HepG2 (cell line): ENCODE measurements around the gene PARN. TPM values are rescaled to one million over a fixed set of nuclear protein-coding genes. Genes with fewer than 3 reads are reported as not detected.
"Not testable (repeated sequence)": the region's sequence is repeated elsewhere in the genome, so short reads cannot be mapped to it uniquely, and the experiment has no call there.

Experiments used
- ATAC-seq: fragments of 200-7000 bp; cut with Tn5 transposase; 3 replicates; pipeline ENCODE4 v1.9.1; 2020; ENCODE audit warnings: mild to moderate bottlenecking, moderate library complexity
- BruUV-seq: library from RNA; stranded (reverse); fragments of 400-500 nt; replicated peaks from 2 replicates; lab custom pipeline; 2021; lab: Mats Ljungman, UMichigan
- CTCF ChIA-PET: fragments of 300-600 bp; formaldehyde crosslinking; extraction: SDS; loops from one replicate; lab custom pipeline; 2021; ENCODE audit warnings: low total read pairs, inconsistent platforms, low intra/inter-chr PET ratio; lab: Yijun Ruan, JAX
- POLR2A ChIA-PET: fragments of 350-600 bp; sonication (Branson Sonifier 250); formaldehyde crosslinking; loops from one replicate; lab custom pipeline; 2020; ENCODE audit warnings: antibody characterized with exemption, inconsistent platforms; lab: Yijun Ruan, JAX
- DNase-seq: peaks from one replicate; pipeline ENCODE4 v3.0.0-alpha.2; 2015; ENCODE audit warnings: low spot score
- FAIRE-seq: peaks from 3 replicates; lab custom pipeline; 2011; peaks lifted over from hg19 to GRCh38; lab: Jason Lieb, UNC
- H2AFZ ChIP-seq: one replicate; pipeline ENCODE4 v1.6.1; 2011; ENCODE audit warnings: low read length, inconsistent platforms
- H3K27ac ChIP-seq: fragments of 300-600 bp; 3 replicates; pipeline ENCODE4 v1.8.0; 2011; ENCODE audit warnings: mixed run types, mild to moderate bottlenecking, mixed read lengths, low read length, inconsistent platforms; ENCODE audit not compliant: insufficient read depth; ENCODE audit errors: extremely low read length
- H3K27me3 ChIP-seq, 2 experiments: fragments of 200-600 bp in 1 of 2; 2 replicates in 1 of 2; 3 replicates in 1 of 2; pipeline versions ENCODE4 v1.6.0 to v1.8.0; 2011; ENCODE audit warnings: low read length in 2 of 2, mild to moderate bottlenecking in 2 of 2, moderate library complexity in 2 of 2, inconsistent platforms in 1 of 2; ENCODE audit not compliant: insufficient read depth in 2 of 2, control insufficient read depth in 1 of 2
- H3K36me3 ChIP-seq, 2 experiments: fragments of 200-600 bp in 1 of 2; replicated peaks in 1 of 2; 2 replicates in 1 of 2; 3 replicates in 1 of 2; pipeline versions ENCODE4 v1.5.1 to v1.8.0; 2011; ENCODE audit warnings: low read length in 2 of 2, inconsistent platforms in 1 of 2; ENCODE audit not compliant: insufficient read depth in 2 of 2, control insufficient read depth in 1 of 2
- H3K4me1 ChIP-seq: 2 replicates; pipeline ENCODE4 v1.5.1; 2012; ENCODE audit warnings: low read length, inconsistent platforms; ENCODE audit not compliant: insufficient read depth
- H3K4me2 ChIP-seq: 2 replicates; pipeline ENCODE4 v1.6.0; 2011; ENCODE audit warnings: low read depth, low read length, inconsistent platforms
- H3K4me3 ChIP-seq, 3 experiments: fragments of 200-600 bp in 1 of 3; sonication (generic), shearing (Covaris generic) in 1 of 3; replicated peaks in 1 of 3; 2 replicates each; pipeline ENCODE4 v1.5.1; 2011 to 2016; ENCODE audit warnings: low read length in 3 of 3, inconsistent platforms in 2 of 3, low read depth in 2 of 3, mild to moderate bottlenecking in 2 of 3, control low read depth in 1 of 3, mixed read lengths in 1 of 3; ENCODE audit not compliant: insufficient read depth in 1 of 3
- H3K79me2 ChIP-seq: one replicate; pipeline ENCODE4 v1.6.1; 2011; ENCODE audit warnings: low read length, inconsistent platforms; ENCODE audit not compliant: insufficient read depth
- H3K9ac ChIP-seq: 2 replicates; pipeline ENCODE4 v1.6.0; 2011; ENCODE audit warnings: mild to moderate bottlenecking, low read depth, low read length, inconsistent platforms; ENCODE audit not compliant: insufficient read depth
- H3K9me3 ChIP-seq: 2 replicates; pipeline ENCODE4 v1.5.1; 2012; ENCODE audit warnings: mild to moderate bottlenecking, low read length
- H4K20me1 ChIP-seq: 2 replicates; pipeline ENCODE4 v1.6.0; 2011; ENCODE audit warnings: inconsistent platforms, mild to moderate bottlenecking, low read length, moderate library complexity; ENCODE audit not compliant: insufficient read depth
- FOXA3 ChIP-seq: IDR thresholded peaks from 2 replicates; pipeline ENCODE4 v1.6.1; 2016; ENCODE audit warnings: missing genetic modification reagents, missing compliant biosample characterization
- GATAD2A ChIP-seq: IDR thresholded peaks from 2 replicates; pipeline ENCODE4 v1.6.1; 2016
- HOXA3 ChIP-seq: sonication (generic); formaldehyde crosslinking; IDR thresholded peaks from 2 replicates; pipeline ENCODE4 v1.5.0; 2020; ENCODE audit warnings: missing genetic modification reagents
- MIXL1 ChIP-seq: IDR thresholded peaks from 2 replicates; pipeline ENCODE4 v1.6.1; 2016
- NR2F6 ChIP-seq, 2 experiments: IDR thresholded peaks; 2 replicates each; pipeline ENCODE4 v1.6.1; 2016; ENCODE audit warnings: antibody characterized with exemption in 1 of 2, mild to moderate bottlenecking in 1 of 2
- RARA ChIP-seq: IDR thresholded peaks from 2 replicates; pipeline ENCODE4 v1.6.1; 2016; ENCODE audit warnings: missing genetic modification reagents, missing compliant biosample characterization
- SAP130 ChIP-seq: IDR thresholded peaks from 2 replicates; pipeline ENCODE4 v1.6.1; 2016; ENCODE audit warnings: low read depth
- SETDB1 ChIP-seq: sonication (generic); formaldehyde crosslinking; IDR thresholded peaks from 2 replicates; pipeline ENCODE4 v1.5.1; 2020; ENCODE audit warnings: missing genetic modification reagents, mild to moderate bottlenecking, borderline replicate concordance
- ZMYM4 ChIP-seq: sonication (generic); formaldehyde crosslinking; IDR thresholded peaks from 2 replicates; pipeline ENCODE4 v1.8.1; 2023; ENCODE audit warnings: mild to moderate bottlenecking, missing genetic modification reagents
- ZNF143 ChIP-seq: sonication (generic); formaldehyde crosslinking; IDR thresholded peaks from 2 replicates; pipeline ENCODE4 v1.4.0; 2020; ENCODE audit warnings: missing genetic modification reagents
- WGBS: methylation state at CpG from one replicate; pipeline ENCODE4 v1.1.6; 2017; ENCODE audit warnings: low lambda C conversion rate; 5-methylcytosine and 5-hydroxymethylcytosine counted together
- in situ Hi-C: cut with HindIII; loops from 2 replicates; pipeline ENCODE4 v1.10.0; 2017; ENCODE audit warnings: low pct_unique_long_range_greater_than_20kb; ENCODE audit not compliant: extremely low pct_ligation_motif_present
- intact Hi-C: fragments of 100-400 bp; cut with micrococcal nuclease; formaldehyde crosslinking; loops from one replicate; pipeline ENCODE4 v1.10.0; 2022; ENCODE audit not compliant: unreplicated experiment
- polyA plus RNA-seq, 8 experiments: library from polyadenylated mRNA; depleted of rRNA in 3 of 8; stranded (reverse) in 7 of 8; unstranded in 1 of 8; fragments of >200 nt; fragmentation: Illumina TruSeq in 4 of 8; extraction: Trizol in 4 of 8; gene quantifications; 2 replicates each; pipeline versions ENCODE4 v1.2.1 to v1.2.3, GENCODE V29; 2011 to 2016; ENCODE audit warnings: low read depth in 4 of 8, missing spikeins in 1 of 8, mixed read lengths in 1 of 8; ENCODE audit not compliant: insufficient read depth in 1 of 8
- total RNA-seq, 5 experiments: library from RNA; depleted of rRNA; stranded (reverse); fragments of >200 nt; fragmentation: Illumina TruSeq; extraction: Trizol; gene quantifications; 2 replicates each; pipeline ENCODE4 v1.2.3, GENCODE V29; 2016; ENCODE audit warnings: low read depth in 1 of 5
- TF ChIP-seq, protein P1 (sequence below), 2 experiments: sonication (generic) in 1 of 2; formaldehyde crosslinking in 1 of 2; IDR thresholded peaks; 2 replicates each; pipeline versions ENCODE4 v1.4.0 to v1.6.1; 2016 to 2020; ENCODE audit warnings: borderline replicate concordance in 1 of 2, low read depth in 1 of 2, mild to moderate bottlenecking in 1 of 2, missing genetic modification reagents in 1 of 2
- TF ChIP-seq, protein P2 (sequence below): sonication (generic); formaldehyde crosslinking; IDR thresholded peaks from 2 replicates; pipeline ENCODE4 v1.4.0; 2020; ENCODE audit warnings: missing genetic modification reagents
- TF ChIP-seq, protein P3 (sequence below): sonication (generic); formaldehyde crosslinking; IDR thresholded peaks from 2 replicates; pipeline ENCODE4 v1.4.0; 2020; ENCODE audit warnings: missing genetic modification reagents

PARN gene
- total and polyA plus RNA-seq, 2 of the 13 experiments (the other 11 are each of a cell fraction or from before 2014, with no cell fraction given) = 13.3 to 47.6 TPM

DNA sequence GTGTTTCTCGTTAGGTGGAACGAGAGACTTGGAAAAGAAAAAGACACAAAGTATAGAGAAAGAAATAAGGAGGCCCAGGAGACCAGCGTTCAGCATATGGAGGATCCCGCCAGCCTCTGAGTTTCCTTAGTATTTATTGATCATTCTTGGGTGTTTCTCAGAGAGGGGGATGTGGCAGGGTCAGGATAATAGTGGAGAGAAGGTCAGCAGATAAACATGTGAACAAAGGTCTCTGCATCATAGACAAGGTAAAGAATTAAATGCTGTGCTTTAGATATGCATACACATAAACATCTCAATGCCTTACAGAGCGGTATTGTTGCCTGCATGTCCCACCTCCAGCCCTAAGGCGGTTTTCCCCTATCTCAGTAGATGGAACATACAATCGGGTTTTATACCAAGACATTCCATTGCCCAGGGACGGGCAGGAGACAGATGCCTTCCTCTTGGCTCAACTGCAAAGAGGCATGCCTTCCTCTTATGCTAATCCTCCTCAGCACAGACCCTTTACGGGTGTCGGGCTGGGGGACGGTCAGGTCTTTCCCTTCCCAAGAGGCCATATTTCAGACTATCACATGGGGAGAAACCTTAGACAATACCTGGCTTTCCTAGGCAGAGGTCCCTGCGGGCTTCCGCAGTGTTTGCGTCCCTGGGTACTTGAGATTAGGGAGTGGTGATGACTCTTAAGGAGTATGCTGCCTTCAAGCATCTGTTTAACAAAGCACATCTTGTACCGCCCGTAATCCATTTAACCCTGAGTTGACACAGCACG, 6.3 kb upstream of the PARN start:
- H2AFZ ChIP-seq; CTCF ChIA-PET; H3K27ac ChIP-seq; H3K27me3 ChIP-seq; DNase-seq; BruUV-seq; POLR2A ChIA-PET; in situ Hi-C loops; H3K4me3 ChIP-seq; FAIRE-seq; H3K9me3 ChIP-seq; H3K9ac ChIP-seq; intact Hi-C loops; ATAC-seq; TF ChIP-seq NR2F6 (IDR thresholded peaks at IDR 0.05): not testable (repeated sequence)
- H4K20me1 ChIP-seq = peaks cover 30% of the 10 kb centered on the region
- WGBS = 64% methylated on average over 17 of the region's 17 CpGs
- H3K4me2 ChIP-seq = 0 out of 2 replicates have a peak overlapping the region, but pooled peaks have one; percentile 9
- peaks cover 6 to 41% of the 10 kb centered on the region in 2 experiments for H3K36me3 ChIP-seq
- H3K4me1 ChIP-seq = peaks cover 50% of the 10 kb centered on the region
- H3K79me2 ChIP-seq = peaks cover 80% of the 10 kb centered on the region
- 0 out of 2 replicates have a peak, but pooled peaks have one; percentile 31 for TF ChIP-seq SETDB1 (CRISPR knock-in tag)
- peak; percentile 50 for TF ChIP-seq GATAD2A
- TF ChIP-seq SAP130 (CRISPR knock-in tag) = peak; percentile 65
- 0 out of 2 replicates have a peak, but pooled peaks have one; percentile 26 for TF ChIP-seq RARA (CRISPR knock-in tag)
- TF ChIP-seq FOXA3 (CRISPR knock-in tag) = peak; percentile 22; the same call in 1 of the 2 replicates
- 0 out of 2 replicates have a peak, but pooled peaks have one; percentile 11 for TF ChIP-seq ZMYM4 (CRISPR knock-in tag)
- TF ChIP-seq HOXA3 (CRISPR knock-in tag) = 0 out of 2 replicates have a peak, but pooled peaks have one; percentile 31
- TF ChIP-seq, protein P1, sequence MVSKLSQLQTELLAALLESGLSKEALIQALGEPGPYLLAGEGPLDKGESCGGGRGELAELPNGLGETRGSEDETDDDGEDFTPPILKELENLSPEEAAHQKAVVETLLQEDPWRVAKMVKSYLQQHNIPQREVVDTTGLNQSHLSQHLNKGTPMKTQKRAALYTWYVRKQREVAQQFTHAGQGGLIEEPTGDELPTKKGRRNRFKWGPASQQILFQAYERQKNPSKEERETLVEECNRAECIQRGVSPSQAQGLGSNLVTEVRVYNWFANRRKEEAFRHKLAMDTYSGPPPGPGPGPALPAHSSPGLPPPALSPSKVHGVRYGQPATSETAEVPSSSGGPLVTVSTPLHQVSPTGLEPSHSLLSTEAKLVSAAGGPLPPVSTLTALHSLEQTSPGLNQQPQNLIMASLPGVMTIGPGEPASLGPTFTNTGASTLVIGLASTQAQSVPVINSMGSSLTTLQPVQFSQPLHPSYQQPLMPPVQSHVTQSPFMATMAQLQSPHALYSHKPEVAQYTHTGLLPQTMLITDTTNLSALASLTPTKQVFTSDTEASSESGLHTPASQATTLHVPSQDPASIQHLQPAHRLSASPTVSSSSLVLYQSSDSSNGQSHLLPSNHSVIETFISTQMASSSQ (IDR thresholded peaks at IDR 0.05; ENCODE audit: low read depth) = 0 out of 2 replicates have a peak, but pooled peaks have one; percentile 41
- TF ChIP-seq, protein P1 (CRISPR knock-in tag; IDR thresholded peaks at IDR 0.05; ENCODE audit: borderline replicate concordance) = not testable (repeated sequence)
- 0 out of 2 replicates have a peak, but pooled peaks have one; percentile 25 for TF ChIP-seq ZNF143
- 0 out of 2 replicates have a peak, but pooled peaks have one; percentile 35 for TF ChIP-seq MIXL1 (CRISPR knock-in tag)
- TF ChIP-seq, protein P2, sequence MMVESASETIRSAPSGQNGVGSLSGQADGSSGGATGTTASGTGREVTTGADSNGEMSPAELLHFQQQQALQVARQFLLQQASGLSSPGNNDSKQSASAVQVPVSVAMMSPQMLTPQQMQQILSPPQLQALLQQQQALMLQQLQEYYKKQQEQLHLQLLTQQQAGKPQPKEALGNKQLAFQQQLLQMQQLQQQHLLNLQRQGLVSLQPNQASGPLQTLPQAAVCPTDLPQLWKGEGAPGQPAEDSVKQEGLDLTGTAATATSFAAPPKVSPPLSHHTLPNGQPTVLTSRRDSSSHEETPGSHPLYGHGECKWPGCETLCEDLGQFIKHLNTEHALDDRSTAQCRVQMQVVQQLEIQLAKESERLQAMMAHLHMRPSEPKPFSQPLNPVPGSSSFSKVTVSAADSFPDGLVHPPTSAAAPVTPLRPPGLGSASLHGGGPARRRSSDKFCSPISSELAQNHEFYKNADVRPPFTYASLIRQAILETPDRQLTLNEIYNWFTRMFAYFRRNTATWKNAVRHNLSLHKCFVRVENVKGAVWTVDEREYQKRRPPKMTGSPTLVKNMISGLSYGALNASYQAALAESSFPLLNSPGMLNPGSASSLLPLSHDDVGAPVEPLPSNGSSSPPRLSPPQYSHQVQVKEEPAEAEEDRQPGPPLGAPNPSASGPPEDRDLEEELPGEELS = 0 out of 2 replicates have a peak, but pooled peaks have one; percentile 22
- TF ChIP-seq NR2F6 (CRISPR knock-in tag; IDR thresholded peaks at IDR 0.05) = peak; percentile 28; the same call in 1 of the 2 replicates
- TF ChIP-seq, protein P3, sequence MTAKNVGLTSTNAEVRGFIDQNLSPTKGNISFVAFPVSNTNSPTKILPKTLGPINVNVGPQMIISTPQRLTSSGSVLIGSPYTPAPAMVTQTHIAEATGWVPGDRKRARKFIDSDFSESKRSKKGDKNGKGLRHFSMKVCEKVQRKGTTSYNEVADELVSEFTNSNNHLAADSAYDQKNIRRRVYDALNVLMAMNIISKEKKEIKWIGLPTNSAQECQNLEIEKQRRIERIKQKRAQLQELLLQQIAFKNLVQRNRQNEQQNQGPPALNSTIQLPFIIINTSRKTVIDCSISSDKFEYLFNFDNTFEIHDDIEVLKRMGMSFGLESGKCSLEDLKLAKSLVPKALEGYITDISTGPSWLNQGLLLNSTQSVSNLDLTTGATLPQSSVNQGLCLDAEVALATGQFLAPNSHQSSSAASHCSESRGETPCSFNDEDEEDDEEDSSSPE (CRISPR knock-in tag) = 0 out of 2 replicates have a peak, but pooled peaks have one; percentile 28
